GM10266 (cell line): ENCODE results near the gene NGDN.

Experiments
- DNase-seq: peaks from one replicate; pipeline ENCODE4 v3.0.0; 2012; ENCODE audit errors: extremely low spot score
- CTCF ChIP-seq: IDR thresholded peaks from 2 replicates; pipeline ENCODE4 v1.5.1; 2012; ENCODE audit warnings: mild to moderate bottlenecking, low read depth; ENCODE audit not compliant: control insufficient read depth, insufficient read depth; ENCODE audit errors: missing control alignments

The NGDN gene

GRCh38 chr14:23430723-23431085, 38.8 kb upstream of the NGDN start:
- no peak for DNase-seq
- TF ChIP-seq CTCF, result no peak

GRCh38 chr14:23431486-23431885, 38.0 kb upstream of the NGDN start:
- TF ChIP-seq CTCF, result no peak
- DNase-seq, result no peak

GRCh38 chr14:23432102-23432925, 37.2 kb upstream of the NGDN start:
- TF ChIP-seq CTCF, result no peak
- DNase-seq, result no peak

- no peak for DNase-seq
- TF ChIP-seq CTCF, result no peak
These were observed 36.6 kb upstream of the NGDN start for GRCh38 chr14:23432946-23433345.

- DNase-seq, result no peak
- TF ChIP-seq CTCF, result no peak
These were observed 36.0 kb upstream of the NGDN start for GRCh38 chr14:23433457-23433856.

- no peak for TF ChIP-seq CTCF
- no peak for DNase-seq
These were observed 34.8 kb upstream of the NGDN start for GRCh38 chr14:23434488-23435222.
